Neural progenitor cell (in vitro differentiated cells): ENCODE measurements around the gene CDT1. TPM values are rescaled to one million over a fixed set of nuclear protein-coding genes. Genes with fewer than 3 reads are reported as not detected.

Experiments used
- DNase-seq: peaks from one replicate; pipeline ENCODE4 v3.0.0-alpha.2; 2016; ENCODE audit warnings: low spot score
- H2AFZ ChIP-seq: fragments of 200-600 bp; sonication (generic); replicated peaks from 2 replicates; pipeline ENCODE4 v1.6.1; 2016; ENCODE audit warnings: antibody characterized with exemption
- H3F3A ChIP-seq: fragments of 200-600 bp; sonication (generic); 2 replicates; pipeline ENCODE4 v1.6.1; 2016; ENCODE audit warnings: antibody characterized with exemption, low read depth
- H3K27ac ChIP-seq: fragments of 200-600 bp; sonication (generic); 2 replicates; pipeline ENCODE4 v1.5.1; 2016; ENCODE audit warnings: mild to moderate bottlenecking
- H3K27me3 ChIP-seq: fragments of 200-600 bp; sonication (generic); 2 replicates; pipeline ENCODE4 v1.6.1; 2016; ENCODE audit warnings: mild to moderate bottlenecking, moderate library complexity
- H3K36me3 ChIP-seq: fragments of 200-600 bp; sonication (generic); 2 replicates; pipeline ENCODE4 v1.5.1; 2016
- H3K4me1 ChIP-seq: fragments of 200-600 bp; sonication (generic); 2 replicates; pipeline ENCODE4 v1.6.1; 2016; ENCODE audit warnings: mixed run types
- H3K4me2 ChIP-seq: fragments of 200-600 bp; sonication (generic); 2 replicates; pipeline ENCODE4 v1.6.1; 2016
- H3K4me3 ChIP-seq: fragments of 200-600 bp; sonication (generic); 2 replicates; pipeline ENCODE4 v1.5.1; 2016
- H3K79me2 ChIP-seq: fragments of 200-600 bp; sonication (generic); 2 replicates; pipeline ENCODE4 v1.6.1; 2016; ENCODE audit warnings: low read depth
- H3K9ac ChIP-seq: fragments of 200-600 bp; sonication (generic); 2 replicates; pipeline ENCODE4 v1.6.1; 2016
- H3K9me3 ChIP-seq: fragments of 200-600 bp; sonication (generic); 2 replicates; pipeline ENCODE4 v1.5.1; 2016; ENCODE audit warnings: low read depth
- H4K20me1 ChIP-seq: fragments of 200-600 bp; sonication (generic); 2 replicates; pipeline ENCODE4 v1.6.1; 2016; ENCODE audit warnings: low read depth
- H3K27ac Mint-ChIP-seq: 3 replicates; pipeline ENCODE4 v1.8.0; 2021; ENCODE audit warnings: mixed read lengths
- H3K27me3 Mint-ChIP-seq: 2 replicates; pipeline ENCODE4 v1.8.0; 2022; ENCODE audit warnings: low read depth, mild to moderate bottlenecking, inconsistent platforms, moderate library complexity, mixed read lengths; ENCODE audit not compliant: insufficient read depth
- H3K36me3 Mint-ChIP-seq: 3 replicates; pipeline ENCODE4 v1.8.0; 2021; ENCODE audit warnings: mixed read lengths
- H3K4me1 Mint-ChIP-seq: 3 replicates; pipeline ENCODE4 v1.8.0; 2021; ENCODE audit warnings: mixed read lengths
- H3K4me3 Mint-ChIP-seq: 3 replicates; pipeline ENCODE4 v1.8.0; 2021; ENCODE audit warnings: mild to moderate bottlenecking, moderate library complexity, mixed read lengths
- H3K9me3 Mint-ChIP-seq: 3 replicates; pipeline ENCODE4 v1.8.0; 2020; ENCODE audit warnings: mixed read lengths
- EZH2 ChIP-seq: fragments of 200-600 bp; sonication (generic); IDR thresholded peaks from 2 replicates; pipeline ENCODE4 v1.6.1; 2017; ENCODE audit warnings: antibody characterized with exemption, mild to moderate bottlenecking, moderate library complexity
- EZH2phosphoT487 ChIP-seq: fragments of 200-600 bp; sonication (generic); IDR thresholded peaks from 2 replicates; pipeline ENCODE4 v1.6.1; 2017; ENCODE audit warnings: antibody characterized with exemption
- total RNA-seq: library from RNA; depleted of rRNA; stranded (reverse); fragments of >200 nt; gene quantifications from 2 replicates; pipeline ENCODE4 v1.2.3, GENCODE V29; 2015; ENCODE audit warnings: low replicate concordance
- TF ChIP-seq, protein P1 (sequence below): fragments of 200-600 bp; sonication (generic); IDR thresholded peaks from 2 replicates; pipeline ENCODE4 v1.5.1; 2017; ENCODE audit warnings: antibody characterized with exemption, mild to moderate bottlenecking

The CDT1 gene
- total RNA-seq, 1 donor from 2014 or later = 7.8 TPM

GRCh38 chr16:88809676-88810165 lies 6.1 kb downstream of the CDT1 start:
- Mint-ChIP-seq H3K27me3 (peaks cover 11% of the 10 kb centered on the region), H3K36me3 (peaks cover 4% of the 10 kb centered on the region), H3K27ac (no peak overlapping the region), H3K9me3 (no peaks in the 10 kb centered on the region), H3K4me1 (peaks cover 3% of the 10 kb centered on the region), H3K4me3 (peak overlapping the region; percentile 87)
- Histone ChIP-seq H3K79me2 (peaks cover 37% of the 10 kb centered on the region), H3F3A (peaks cover 63% of the 10 kb centered on the region), H3K4me3 (no peak overlapping the region), H3K9me3 (no peaks in the 10 kb centered on the region), H4K20me1 (peaks cover 53% of the 10 kb centered on the region), H3K9ac (no peak overlapping the region), H3K27ac (peak overlapping the region; percentile 70), H3K4me2 (no peak overlapping the region), H2AFZ (no peak overlapping the region), H3K36me3 (no peaks in the 10 kb centered on the region), H3K27me3 (no peaks in the 10 kb centered on the region), H3K4me1 (peaks cover 5% of the 10 kb centered on the region)
- no peak for DNase-seq
- TF ChIP-seq EZH2phosphoT487 = no peak
- TF ChIP-seq EZH2 = no peak
- TF ChIP-seq, protein P1, sequence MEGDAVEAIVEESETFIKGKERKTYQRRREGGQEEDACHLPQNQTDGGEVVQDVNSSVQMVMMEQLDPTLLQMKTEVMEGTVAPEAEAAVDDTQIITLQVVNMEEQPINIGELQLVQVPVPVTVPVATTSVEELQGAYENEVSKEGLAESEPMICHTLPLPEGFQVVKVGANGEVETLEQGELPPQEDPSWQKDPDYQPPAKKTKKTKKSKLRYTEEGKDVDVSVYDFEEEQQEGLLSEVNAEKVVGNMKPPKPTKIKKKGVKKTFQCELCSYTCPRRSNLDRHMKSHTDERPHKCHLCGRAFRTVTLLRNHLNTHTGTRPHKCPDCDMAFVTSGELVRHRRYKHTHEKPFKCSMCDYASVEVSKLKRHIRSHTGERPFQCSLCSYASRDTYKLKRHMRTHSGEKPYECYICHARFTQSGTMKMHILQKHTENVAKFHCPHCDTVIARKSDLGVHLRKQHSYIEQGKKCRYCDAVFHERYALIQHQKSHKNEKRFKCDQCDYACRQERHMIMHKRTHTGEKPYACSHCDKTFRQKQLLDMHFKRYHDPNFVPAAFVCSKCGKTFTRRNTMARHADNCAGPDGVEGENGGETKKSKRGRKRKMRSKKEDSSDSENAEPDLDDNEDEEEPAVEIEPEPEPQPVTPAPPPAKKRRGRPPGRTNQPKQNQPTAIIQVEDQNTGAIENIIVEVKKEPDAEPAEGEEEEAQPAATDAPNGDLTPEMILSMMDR = no peak

DNA sequence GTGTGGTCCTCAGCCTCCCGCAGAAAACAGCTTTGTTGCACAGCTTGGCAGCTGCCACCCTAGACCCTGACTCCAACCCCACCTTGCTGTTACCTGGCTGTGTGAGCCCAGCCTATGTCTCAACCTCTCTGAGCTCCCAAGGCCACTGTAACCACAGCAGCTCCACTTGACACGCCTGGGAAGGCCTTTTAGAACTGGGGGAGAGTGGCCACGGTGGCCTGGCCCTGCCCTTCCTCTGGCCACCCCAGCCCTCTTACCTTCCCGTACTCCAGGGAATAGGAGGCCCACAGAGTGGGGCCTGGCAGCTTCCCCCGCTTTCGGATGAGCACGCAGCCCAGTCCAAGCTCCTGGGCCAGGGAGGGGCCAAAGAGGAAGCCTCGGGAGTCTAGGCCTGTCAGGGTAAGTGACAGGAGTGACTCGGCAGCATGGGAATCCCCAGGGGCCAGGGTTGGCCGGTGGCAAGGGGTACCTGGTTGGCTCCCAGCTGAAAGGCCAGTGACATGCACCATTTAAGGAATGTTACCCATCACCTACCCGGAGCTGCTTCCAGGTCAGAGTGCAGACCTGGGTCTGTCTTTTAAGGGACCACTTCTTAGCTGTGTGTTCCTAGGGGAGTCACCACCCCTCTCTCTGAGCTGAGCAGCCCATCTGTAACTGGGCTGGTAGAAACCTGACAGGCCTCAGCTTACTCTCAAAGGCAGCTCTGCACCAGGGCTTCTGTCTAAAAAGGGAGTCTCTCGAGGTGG lies 6.8 kb downstream of the CDT1 start:
- Histone ChIP-seq H2AFZ (no peak overlapping the region), H3F3A (peaks cover 57% of the 10 kb centered on the region), H3K4me3 (peak overlapping the region; percentile 70), H4K20me1 (peaks cover 47% of the 10 kb centered on the region), H3K36me3 (no peaks in the 10 kb centered on the region), H3K9ac (peak overlapping the region; percentile 61), H3K27me3 (no peaks in the 10 kb centered on the region), H3K4me2 (peak overlapping the region; percentile 83), H3K79me2 (peaks cover 31% of the 10 kb centered on the region), H3K27ac (peak overlapping the region; percentile 37), H3K4me1 (peaks cover 4% of the 10 kb centered on the region), H3K9me3 (no peaks in the 10 kb centered on the region)
- Mint-ChIP-seq H3K36me3 (peaks cover 4% of the 10 kb centered on the region), H3K27ac (no peak overlapping the region), H3K4me3 (peak overlapping the region; percentile 87), H3K9me3 (no peaks in the 10 kb centered on the region), H3K4me1 (peaks cover 3% of the 10 kb centered on the region), H3K27me3 (peaks cover 11% of the 10 kb centered on the region)
- no peak for DNase-seq
- TF ChIP-seq EZH2phosphoT487 (no peak), EZH2 (no peak)
- TF ChIP-seq, protein P1 = no peak

DNA sequence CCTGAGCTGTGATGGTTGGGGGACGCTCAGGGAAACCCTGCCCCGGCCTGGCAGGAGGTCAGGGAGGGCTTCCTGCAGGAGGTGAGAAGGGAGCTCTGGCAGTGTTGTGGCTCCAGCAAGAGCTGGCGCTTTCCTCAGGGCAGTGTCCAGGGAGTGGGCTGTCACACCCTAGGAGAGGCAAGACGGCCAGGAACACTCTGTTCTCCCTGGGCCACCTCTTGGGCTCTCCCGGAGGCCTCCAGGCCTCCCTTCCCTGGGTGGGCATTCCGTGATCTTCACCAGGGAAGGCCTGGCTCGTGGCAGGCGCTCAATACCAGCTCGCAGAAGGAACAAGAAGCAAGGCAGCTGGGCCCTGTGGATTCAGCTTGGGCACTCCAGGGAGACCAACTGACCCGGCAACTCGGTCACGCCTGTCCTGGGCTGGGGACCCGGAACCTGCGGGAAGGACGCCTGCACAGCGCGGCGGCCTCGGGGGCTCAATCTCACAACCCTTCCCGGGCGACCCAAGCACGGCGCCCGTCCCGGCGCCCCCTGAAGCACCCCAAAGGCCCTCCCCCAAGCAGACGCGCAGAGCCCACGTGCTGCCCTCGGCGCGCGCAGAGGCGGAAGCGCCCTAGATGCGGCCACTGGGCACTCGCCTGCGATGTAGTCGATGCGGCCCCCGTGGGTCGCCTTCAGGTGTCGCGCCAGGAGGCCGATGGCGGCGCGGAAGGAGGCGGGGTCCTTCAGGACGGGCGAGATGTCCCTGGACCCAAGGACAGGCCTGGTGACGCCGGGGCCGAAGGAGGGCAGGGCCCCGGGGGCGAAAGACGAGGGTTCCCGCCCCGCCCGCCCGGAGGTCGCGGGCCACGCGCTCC lies 7.6 kb downstream of the CDT1 start:
- Histone ChIP-seq H4K20me1 (peaks cover 40% of the 10 kb centered on the region), H3K9ac (peak overlapping the region; percentile 61), H3K4me3 (peak overlapping the region; percentile 70), H3K4me1 (peaks cover 4% of the 10 kb centered on the region), H3K27me3 (no peaks in the 10 kb centered on the region), H3K4me2 (peak overlapping the region; percentile 83), H3K27ac (no peak overlapping the region), H2AFZ (no peak overlapping the region), H3K9me3 (no peaks in the 10 kb centered on the region), H3K36me3 (no peaks in the 10 kb centered on the region), H3K79me2 (peaks cover 23% of the 10 kb centered on the region), H3F3A (peaks cover 49% of the 10 kb centered on the region)
- Mint-ChIP-seq H3K27ac (no peak overlapping the region), H3K4me1 (peaks cover 3% of the 10 kb centered on the region), H3K4me3 (peak overlapping the region; percentile 87), H3K9me3 (no peaks in the 10 kb centered on the region), H3K36me3 (peaks cover 4% of the 10 kb centered on the region), H3K27me3 (peaks cover 11% of the 10 kb centered on the region)
- TF ChIP-seq EZH2 (no peak), EZH2phosphoT487 (no peak)
- TF ChIP-seq, protein P1 = no peak
- peak; percentile 77 for DNase-seq
